Mammary epithelial cell (primary cell): Measurements from ENCODE around the gene FHOD1.

ENCODE experiments used
- EZH2 ChIP-seq: IDR thresholded peaks from 2 replicates; pipeline ENCODE4 v1.6.1; 2012; ENCODE audit warnings: low read length, inconsistent platforms, borderline replicate concordance
- TF ChIP-seq, protein P1 (sequence below), 2 donors: IDR thresholded peaks in 1 of 2; conservative IDR thresholded peaks in 1 of 2; 2 replicates each; pipeline ENCODE4 v1.5.1; 2011 to 2012; ENCODE audit warnings: inconsistent platforms in 2 of 2, low read length in 2 of 2, mild to moderate bottlenecking in 2 of 2, control low read depth in 1 of 2, low read depth in 1 of 2; ENCODE audit not compliant: insufficient read depth in 1 of 2; ENCODE audit errors: extremely low read depth in 1 of 2

DNA sequence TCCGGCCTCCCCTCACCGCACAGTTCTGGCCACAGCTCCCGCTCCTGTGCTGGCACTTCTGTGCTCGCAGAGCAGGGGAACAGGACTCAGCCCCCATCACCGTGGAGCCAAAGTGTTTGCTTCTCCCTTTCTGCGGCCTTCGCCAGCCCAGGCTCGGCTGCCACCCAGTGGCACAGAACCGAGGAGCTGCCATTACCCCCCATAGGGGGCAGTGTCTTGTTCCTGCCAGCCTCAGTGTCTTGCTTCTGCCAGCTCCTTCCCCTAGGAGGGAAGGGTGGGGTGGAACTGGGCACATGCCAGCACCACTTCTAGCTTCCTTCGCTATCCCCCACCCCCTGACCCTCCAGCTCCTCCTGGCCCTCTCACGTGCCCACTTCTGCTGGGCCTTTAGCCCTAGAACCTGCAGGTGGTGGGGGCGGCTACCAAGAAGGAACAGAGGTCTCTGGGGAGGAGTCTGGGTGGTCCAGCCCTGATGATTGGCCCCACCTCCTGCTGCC, 49.0 kb downstream of the FHOD1 start:
- TF ChIP-seq, protein P1, sequence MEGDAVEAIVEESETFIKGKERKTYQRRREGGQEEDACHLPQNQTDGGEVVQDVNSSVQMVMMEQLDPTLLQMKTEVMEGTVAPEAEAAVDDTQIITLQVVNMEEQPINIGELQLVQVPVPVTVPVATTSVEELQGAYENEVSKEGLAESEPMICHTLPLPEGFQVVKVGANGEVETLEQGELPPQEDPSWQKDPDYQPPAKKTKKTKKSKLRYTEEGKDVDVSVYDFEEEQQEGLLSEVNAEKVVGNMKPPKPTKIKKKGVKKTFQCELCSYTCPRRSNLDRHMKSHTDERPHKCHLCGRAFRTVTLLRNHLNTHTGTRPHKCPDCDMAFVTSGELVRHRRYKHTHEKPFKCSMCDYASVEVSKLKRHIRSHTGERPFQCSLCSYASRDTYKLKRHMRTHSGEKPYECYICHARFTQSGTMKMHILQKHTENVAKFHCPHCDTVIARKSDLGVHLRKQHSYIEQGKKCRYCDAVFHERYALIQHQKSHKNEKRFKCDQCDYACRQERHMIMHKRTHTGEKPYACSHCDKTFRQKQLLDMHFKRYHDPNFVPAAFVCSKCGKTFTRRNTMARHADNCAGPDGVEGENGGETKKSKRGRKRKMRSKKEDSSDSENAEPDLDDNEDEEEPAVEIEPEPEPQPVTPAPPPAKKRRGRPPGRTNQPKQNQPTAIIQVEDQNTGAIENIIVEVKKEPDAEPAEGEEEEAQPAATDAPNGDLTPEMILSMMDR (conservative IDR thresholded peaks at IDR 0.05 in 1 of 2, IDR thresholded peaks at IDR 0.05 in 1 of 2; ENCODE audit: extremely low read depth in 1 of 2, insufficient read depth in 1 of 2, low read depth in 1 of 2, low read length in 2 of 2), result peak; percentile 98 to 99
- no peak for TF ChIP-seq EZH2
